ENCODE results near the gene TFAP2B.

Gene TFAP2B

GRCh38 chr6:50807035-50807434 is 11.6 kb upstream of the TFAP2B start:
- no peak overlapping the region for H4K8ac ChIP-seq (ENCODE audit: low read depth, low read length)
- no peak overlapping the region for H3K23ac ChIP-seq (ENCODE audit: low read length)
- no peak overlapping the region for H2BK120ac ChIP-seq (ENCODE audit: insufficient read depth, low read length, poor library complexity)
- H2AK5ac ChIP-seq (ENCODE audit: low read length) = no peak overlapping the region
- no peak overlapping the region for H2BK5ac ChIP-seq (ENCODE audit: low read depth, low read length, poor library complexity)
- no peak overlapping the region for H3K4me3 ChIP-seq (ENCODE audit: low read depth, low read length)
- H4K91ac ChIP-seq (ENCODE audit: low read depth, low read length) = no peak overlapping the region
- H3K4ac ChIP-seq (ENCODE audit: low read depth, low read length) = no peak overlapping the region
- H3K36me3 ChIP-seq (ENCODE audit: control insufficient read depth in 1 of 2, insufficient read depth in 2 of 2, low read length in 2 of 2) = no peaks in the 10 kb centered on the region
- H3K9ac ChIP-seq (ENCODE audit: low read length) = no peak overlapping the region
- no peaks in the 10 kb centered on the region for H3K79me1 ChIP-seq (ENCODE audit: low read length)
- H3K4me1 ChIP-seq (ENCODE audit: control insufficient read depth in 1 of 2, insufficient read depth in 2 of 2, low read length in 2 of 2) = no peaks in the 10 kb centered on the region
- no peak overlapping the region for H2BK12ac ChIP-seq (ENCODE audit: low read length)
- H3K4me2 ChIP-seq (ENCODE audit: low read length) = no peak overlapping the region
- no peaks in the 10 kb centered on the region for H3K27me3 ChIP-seq (ENCODE audit: insufficient read depth, low read length)
- no peaks in the 10 kb centered on the region for H3K79me2 ChIP-seq (ENCODE audit: control insufficient read depth, insufficient read depth, low read length, poor library complexity)
- no peak overlapping the region for H4K12ac ChIP-seq (ENCODE audit: low read depth, low read length)
- no peak for DNase-seq
- H3K9me3 ChIP-seq (ENCODE audit: insufficient read depth, low read depth, low read length) = no peaks in the 10 kb centered on the region
- no peak overlapping the region for H3K14ac ChIP-seq (ENCODE audit: low read length)
- H3K18ac ChIP-seq (ENCODE audit: low read length) = no peak overlapping the region
- H3K27ac ChIP-seq (ENCODE audit: low read depth, low read length) = no peak overlapping the region
- H2AFZ ChIP-seq (ENCODE audit: insufficient read depth, low read length, poor library complexity) = no peak overlapping the region

- Histone ChIP-seq H3K23ac (ENCODE audit: low read length) (no peak overlapping the region), H3K4me2 (ENCODE audit: low read length) (peak overlapping the region; percentile 96), H3K79me1 (ENCODE audit: low read length) (peaks cover 10% of the 10 kb centered on the region), H3K4me3 (ENCODE audit: low read depth, low read length) (no peak overlapping the region), H2BK120ac (ENCODE audit: insufficient read depth, low read length, poor library complexity) (no peak overlapping the region), H4K8ac (ENCODE audit: low read depth, low read length) (no peak overlapping the region), H2BK12ac (ENCODE audit: low read length) (no peak overlapping the region), H4K12ac (ENCODE audit: low read depth, low read length) (no peak overlapping the region), H3K14ac (ENCODE audit: low read length) (no peak overlapping the region), H3K27me3 (ENCODE audit: insufficient read depth, low read length) (peaks cover 2% of the 10 kb centered on the region), H3K4ac (ENCODE audit: low read depth, low read length) (no peak overlapping the region), H3K9me3 (ENCODE audit: insufficient read depth, low read depth, low read length) (no peaks in the 10 kb centered on the region), H2BK5ac (ENCODE audit: low read depth, low read length, poor library complexity) (no peak overlapping the region), H2AFZ (ENCODE audit: insufficient read depth, low read length, poor library complexity) (no peak overlapping the region), H3K36me3 (ENCODE audit: control insufficient read depth in 1 of 2, insufficient read depth in 2 of 2, low read length in 2 of 2) (no peaks in the 10 kb centered on the region), H3K4me1 (ENCODE audit: control insufficient read depth in 1 of 2, insufficient read depth in 2 of 2, low read length in 2 of 2) (peaks cover 0 to 3% of the 10 kb centered on the region in 2 experiments), H3K27ac (ENCODE audit: low read depth, low read length) (no peak overlapping the region), H4K91ac (ENCODE audit: low read depth, low read length) (no peak overlapping the region), H2AK5ac (ENCODE audit: low read length) (no peak overlapping the region), H3K79me2 (ENCODE audit: control insufficient read depth, insufficient read depth, low read length, poor library complexity) (no peaks in the 10 kb centered on the region), H3K9ac (ENCODE audit: low read length) (no peak overlapping the region), H3K18ac (ENCODE audit: low read length) (no peak overlapping the region)
- no CpG with 5 or more reads among the region's 16 CpGs for WGBS (ENCODE audit: extremely low coverage, insufficient coverage, insufficient read length)
- DNase-seq = peak in 1 of 2 donors; percentile 42
Observed at GRCh38 chr6:50815436-50816114, 3.1 kb upstream of the TFAP2B start.

- H3K27ac ChIP-seq (ENCODE audit: low read depth, low read length) = no peak overlapping the region
- no peak overlapping the region for H2BK5ac ChIP-seq (ENCODE audit: low read depth, low read length, poor library complexity)
- H3K9me3 ChIP-seq (ENCODE audit: insufficient read depth, low read depth, low read length) = no peaks in the 10 kb centered on the region
- H3K23ac ChIP-seq (ENCODE audit: low read length) = no peak overlapping the region
- H4K8ac ChIP-seq (ENCODE audit: low read depth, low read length) = no peak overlapping the region
- H2AFZ ChIP-seq (ENCODE audit: insufficient read depth, low read length, poor library complexity) = no peak overlapping the region
- H3K79me2 ChIP-seq (ENCODE audit: control insufficient read depth, insufficient read depth, low read length, poor library complexity) = no peaks in the 10 kb centered on the region
- H3K79me1 ChIP-seq (ENCODE audit: low read length) = peaks cover 10% of the 10 kb centered on the region
- H4K12ac ChIP-seq (ENCODE audit: low read depth, low read length) = no peak overlapping the region
- H3K27me3 ChIP-seq (ENCODE audit: insufficient read depth, low read length) = peaks cover 2% of the 10 kb centered on the region
- no peak overlapping the region for H2BK120ac ChIP-seq (ENCODE audit: insufficient read depth, low read length, poor library complexity)
- no peak overlapping the region for H3K4ac ChIP-seq (ENCODE audit: low read depth, low read length)
- no peak overlapping the region for H3K14ac ChIP-seq (ENCODE audit: low read length)
- peaks cover 0 to 3% of the 10 kb centered on the region in 2 experiments for H3K4me1 ChIP-seq (ENCODE audit: control insufficient read depth in 1 of 2, insufficient read depth in 2 of 2, low read length in 2 of 2)
- DNase-seq = peak; percentile 78 to 95
- WGBS (ENCODE audit: extremely low coverage, insufficient coverage, insufficient read length) = no CpG with 5 or more reads among the region's 14 CpGs
- no peak overlapping the region for H2AK5ac ChIP-seq (ENCODE audit: low read length)
- no peak overlapping the region for H4K91ac ChIP-seq (ENCODE audit: low read depth, low read length)
- no peak overlapping the region for H3K9ac ChIP-seq (ENCODE audit: low read length)
- H2BK12ac ChIP-seq (ENCODE audit: low read length) = no peak overlapping the region
- no peak overlapping the region for H3K18ac ChIP-seq (ENCODE audit: low read length)
- no peak overlapping the region for H3K4me3 ChIP-seq (ENCODE audit: low read depth, low read length)
- peak overlapping the region; percentile 96 for H3K4me2 ChIP-seq (ENCODE audit: low read length)
- H3K36me3 ChIP-seq (ENCODE audit: control insufficient read depth in 1 of 2, insufficient read depth in 2 of 2, low read length in 2 of 2) = no peaks in the 10 kb centered on the region
Observed at GRCh38 chr6:50816115-50816675, 2.5 kb upstream of the TFAP2B start.

GRCh38 chr6:50816947-50817645 is 1.6 kb upstream of the TFAP2B start:
- Histone ChIP-seq H3K23ac (ENCODE audit: low read length) (no peak overlapping the region), H3K4me3 (ENCODE audit: low read depth, low read length) (no peak overlapping the region), H3K27me3 (ENCODE audit: insufficient read depth, low read length) (peaks cover 2% of the 10 kb centered on the region), H2BK5ac (ENCODE audit: low read depth, low read length, poor library complexity) (no peak overlapping the region), H3K14ac (ENCODE audit: low read length) (no peak overlapping the region), H4K8ac (ENCODE audit: low read depth, low read length) (no peak overlapping the region), H3K9ac (ENCODE audit: low read length) (no peak overlapping the region), H2AFZ (ENCODE audit: insufficient read depth, low read length, poor library complexity) (no peak overlapping the region), H3K9me3 (ENCODE audit: insufficient read depth, low read depth, low read length) (no peaks in the 10 kb centered on the region), H2BK12ac (ENCODE audit: low read length) (no peak overlapping the region), H3K27ac (ENCODE audit: low read depth, low read length) (no peak overlapping the region), H2BK120ac (ENCODE audit: insufficient read depth, low read length, poor library complexity) (peak overlapping the region; percentile 31), H3K4me2 (ENCODE audit: low read length) (no peak overlapping the region), H3K18ac (ENCODE audit: low read length) (no peak overlapping the region), H3K4ac (ENCODE audit: low read depth, low read length) (no peak overlapping the region), H3K79me2 (ENCODE audit: control insufficient read depth, insufficient read depth, low read length, poor library complexity) (no peaks in the 10 kb centered on the region), H3K79me1 (ENCODE audit: low read length) (peaks cover 13% of the 10 kb centered on the region), H4K91ac (ENCODE audit: low read depth, low read length) (no peak overlapping the region), H3K4me1 (ENCODE audit: control insufficient read depth in 1 of 2, insufficient read depth in 2 of 2, low read length in 2 of 2) (peaks cover 0 to 3% of the 10 kb centered on the region in 2 experiments), H3K36me3 (ENCODE audit: control insufficient read depth in 1 of 2, insufficient read depth in 2 of 2, low read length in 2 of 2) (no peaks in the 10 kb centered on the region), H2AK5ac (ENCODE audit: low read length) (no peak overlapping the region), H4K12ac (ENCODE audit: low read depth, low read length) (no peak overlapping the region)
- DNase-seq = no peak
- no CpG with 5 or more reads among the region's 15 CpGs for WGBS (ENCODE audit: extremely low coverage, insufficient coverage, insufficient read length)
